ENCODE results near the gene ITGB5.

DNA sequence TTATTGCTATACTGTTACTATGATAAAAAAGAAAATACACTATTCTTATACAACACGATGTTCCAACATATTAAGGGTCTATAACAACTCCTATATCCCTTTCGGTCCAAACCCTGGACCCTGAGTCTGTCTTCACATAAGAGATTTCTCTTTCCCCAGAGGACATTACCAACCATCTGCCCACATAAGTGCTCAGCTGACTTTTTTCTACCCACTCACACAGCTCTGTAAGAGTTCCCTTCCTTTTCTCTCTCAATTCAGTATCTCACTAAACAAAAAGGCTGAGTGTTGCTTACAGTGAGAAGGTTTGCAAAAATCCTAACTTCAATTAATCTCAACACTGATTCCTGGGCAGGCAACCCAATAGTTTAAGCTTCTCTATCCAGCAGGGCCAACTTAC is 30.5 kb downstream of the ITGB5 start:
- TF ChIP-seq SIN3A (IDR thresholded peaks at IDR 0.05; ENCODE audit: low read depth) = no peak
- no peak for TF ChIP-seq TCF7L2 (IDR thresholded peaks at IDR 0.05; ENCODE audit: borderline replicate concordance, extremely low read depth, insufficient read depth, insufficient read length)
- TF ChIP-seq POLR2A (IDR thresholded peaks at IDR 0.05; ENCODE audit: borderline replicate concordance, extremely low read depth, insufficient read depth, insufficient read length) = no peak
